Cardiac septum (tissue), 1 donor: ENCODE results near the gene MAP3K5. TPM values are rescaled to one million over a fixed set of nuclear protein-coding genes. Genes with fewer than 3 reads are reported as not detected.

Source experiments
- DNase-seq: peaks from one replicate; pipeline ENCODE4 v3.0.0-alpha.2; 2020; ENCODE audit warnings: low spot score
- intact Hi-C: fragments of 100-400 bp; cut with DNase I; formaldehyde crosslinking; loops from one replicate; pipeline ENCODE4 v1.14.0; 2022
- total RNA-seq: library from RNA; stranded (reverse); fragmentation: NEBNext Ultra II Directional; extraction: Animal tissue kit (Norgen Biotek cat#: 25700); gene quantifications from one replicate; pipeline ENCODE4 v1.2.1, GENCODE V29; 2021
- donor health status: DM: no; HTN: no; CAD: no.

Gene MAP3K5
- total RNA-seq, 1 donor from 2014 or later = 17.6 TPM

GRCh38 chr6:136752554-136752953, 39.7 kb downstream of the MAP3K5 start:
- intact Hi-C loops = no loop called here
- no peak for DNase-seq

DNA sequence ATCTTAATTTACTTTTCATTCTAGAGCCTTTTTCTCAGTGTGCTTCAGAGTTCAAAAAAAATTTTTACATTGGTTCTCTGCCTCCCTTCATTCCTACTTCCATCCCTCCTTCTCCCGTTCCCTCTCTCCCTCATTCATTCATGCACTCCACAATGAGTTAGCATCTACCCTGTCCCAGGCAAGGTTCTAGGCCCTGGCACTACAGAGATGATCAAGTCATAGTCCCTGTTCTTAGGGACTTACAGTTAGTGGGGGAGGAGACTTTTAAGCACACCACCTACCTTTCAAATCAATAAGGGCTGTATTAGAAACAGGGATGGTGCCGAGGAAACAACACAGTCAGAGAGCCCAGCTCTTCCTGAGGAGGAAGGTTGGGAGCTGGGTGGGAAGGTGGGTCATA, 40.3 kb downstream of the MAP3K5 start:
- DNase-seq = no peak
- intact Hi-C loops = no loop called here

DNA sequence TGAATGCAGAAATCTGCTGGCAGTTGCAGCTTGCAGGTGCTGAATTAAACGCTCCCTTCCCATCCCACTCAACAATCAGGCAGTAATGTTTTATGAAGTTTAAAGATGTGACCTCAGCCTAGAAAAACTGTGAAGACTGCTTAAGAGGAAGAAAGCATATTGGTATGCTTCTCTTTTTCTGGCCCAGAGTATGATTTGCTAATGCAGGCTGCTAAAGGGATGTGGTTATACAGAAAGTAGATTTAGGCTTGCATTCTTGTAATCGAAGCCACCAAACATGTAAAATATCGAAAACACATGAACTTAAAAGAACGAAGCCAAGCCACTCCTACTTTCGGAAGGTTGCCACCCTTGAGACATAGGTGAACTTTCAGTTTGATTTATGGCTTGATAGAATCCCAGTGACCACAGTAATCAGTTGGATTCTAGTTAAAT, 40.7 kb downstream of the MAP3K5 start:
- intact Hi-C loops = no loop called here

DNA sequence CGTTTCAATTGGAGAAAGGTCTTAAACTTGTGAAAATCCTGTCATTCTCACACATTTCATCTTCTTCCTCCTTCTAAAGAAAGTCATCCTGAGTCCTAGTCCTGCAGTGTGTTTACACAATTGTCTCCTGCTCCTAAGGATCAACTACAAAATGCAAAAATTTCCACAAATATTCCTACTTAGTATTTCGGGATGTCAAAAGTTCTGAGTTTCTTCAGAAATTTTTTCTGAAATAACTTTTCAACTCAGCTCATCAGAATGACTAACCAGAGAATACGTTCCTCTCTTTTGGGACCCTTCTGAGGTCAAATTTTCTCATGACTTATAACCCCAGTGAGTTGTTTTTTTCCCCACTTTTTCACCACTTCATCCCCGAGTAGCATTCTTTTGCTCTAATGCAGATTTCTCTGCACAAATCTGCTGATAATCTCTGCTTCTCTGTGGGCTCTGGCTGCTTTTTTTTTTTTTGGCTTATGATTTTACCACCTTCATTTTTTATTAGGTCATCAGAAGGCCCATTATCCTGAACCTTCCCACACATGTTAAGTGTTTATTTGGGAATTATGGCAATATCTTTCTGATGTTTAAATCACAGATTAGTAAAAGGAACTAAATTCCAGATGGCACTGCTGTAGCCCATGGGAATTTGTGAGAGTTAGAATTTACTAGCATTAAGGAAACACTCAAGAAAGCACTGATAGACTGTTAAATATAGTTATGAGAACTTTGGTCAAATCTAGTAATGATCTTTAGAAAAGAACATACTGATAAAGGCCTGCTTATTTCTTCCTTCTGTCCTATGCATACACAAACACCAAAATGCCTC, 41.4 kb downstream of the MAP3K5 start:
- DNase-seq = no peak
- intact Hi-C loops = no loop called here

More for the DNA sequence above, 40.7 kb downstream of the MAP3K5 start:
- no peak for DNase-seq

DNA sequence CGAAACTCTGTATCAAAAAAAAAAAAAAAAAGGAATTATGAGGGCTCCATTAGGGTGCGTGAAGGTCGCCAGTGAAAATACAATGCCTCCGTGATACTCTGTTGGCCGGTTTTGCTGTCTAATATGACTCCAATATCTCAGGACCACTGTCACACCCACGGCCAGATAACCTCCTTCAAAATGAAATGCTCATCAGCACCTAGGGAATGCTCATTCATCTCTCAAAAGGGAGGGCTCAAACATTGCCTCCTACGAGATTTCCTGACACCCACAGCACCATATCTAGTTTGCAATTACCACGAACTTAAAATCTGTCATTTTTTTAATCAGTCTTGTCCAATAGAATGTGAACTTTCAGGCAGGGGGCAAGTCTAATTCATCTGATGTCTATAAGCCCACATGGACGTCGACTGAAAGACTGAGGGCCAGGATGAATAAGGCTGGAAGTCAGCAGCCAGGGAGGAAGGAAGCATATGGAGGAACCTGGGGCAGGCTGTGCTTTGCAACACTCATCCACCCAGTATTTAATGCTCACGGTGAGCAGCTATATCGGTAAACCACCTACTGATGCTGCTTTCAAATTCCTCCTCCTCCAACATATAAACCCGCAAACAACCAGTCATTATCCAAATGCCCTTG, 42.8 kb downstream of the MAP3K5 start:
- intact Hi-C loops = no loop called here
- DNase-seq = no peak

DNA sequence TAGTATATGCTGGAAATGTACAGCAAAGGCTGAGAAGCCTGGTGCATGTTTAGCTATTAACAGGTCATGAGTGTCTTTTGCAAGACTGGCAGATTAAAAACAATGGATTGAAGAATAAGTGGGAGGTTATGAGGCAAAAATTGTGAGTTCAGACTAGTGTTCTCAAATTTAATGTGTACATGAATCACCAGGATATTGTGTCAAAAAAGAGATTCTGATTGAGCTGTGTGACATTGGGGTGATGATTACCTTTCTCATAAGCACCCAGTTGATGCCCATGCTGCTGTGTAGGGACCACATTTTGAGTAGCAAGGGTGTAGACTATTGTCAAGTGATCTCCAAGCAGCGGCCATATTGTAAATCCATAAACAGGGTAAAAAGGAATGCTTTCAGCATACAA, 44.8 kb downstream of the MAP3K5 start:
- intact Hi-C loops = no loop called here
- no peak for DNase-seq

DNA sequence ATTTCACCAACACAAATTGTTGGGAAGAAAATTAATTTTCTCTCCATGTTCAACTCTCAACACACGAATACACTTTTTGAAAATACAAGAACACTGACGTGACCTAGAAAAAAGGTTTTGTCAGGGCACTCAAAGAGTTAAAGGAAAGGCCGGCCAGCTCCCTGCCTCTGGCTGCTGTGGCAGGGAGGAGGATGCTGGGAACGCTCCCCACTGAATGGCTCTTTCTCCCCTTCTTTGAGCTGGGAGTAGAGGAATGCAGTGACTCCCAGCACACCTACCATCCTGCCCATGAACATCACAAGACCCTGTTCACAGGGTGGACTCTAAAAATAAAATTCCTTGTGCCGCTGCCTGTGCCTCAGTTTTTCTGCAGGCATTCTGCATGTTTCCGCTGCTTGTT, 47.0 kb downstream of the MAP3K5 start:
- DNase-seq = no peak
- intact Hi-C loops = no loop called here

DNA sequence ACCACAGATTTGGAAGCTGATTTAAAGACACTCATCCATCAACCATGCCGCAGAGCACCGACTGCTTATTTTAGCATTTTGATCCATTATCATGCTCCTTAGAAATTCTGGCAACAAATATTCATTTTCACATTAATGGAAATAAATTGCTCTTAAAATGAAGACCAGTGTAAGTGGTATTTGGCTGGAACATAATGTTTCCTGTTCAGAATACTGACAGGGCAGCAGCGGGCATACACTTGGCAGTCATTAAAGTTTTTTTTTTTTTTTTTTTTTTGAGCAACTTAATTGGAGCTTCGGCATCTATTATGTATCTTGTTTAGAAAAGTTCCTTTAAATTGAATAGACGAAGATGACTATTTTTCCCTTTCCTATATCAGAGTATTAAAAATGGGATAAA, 47.4 kb downstream of the MAP3K5 start:
- DNase-seq = no peak

GRCh38 chr6:136742125-136742524, 50.2 kb downstream of the MAP3K5 start:
- intact Hi-C loops = no loop called here
- DNase-seq = no peak

More for the DNA sequence above, 47.4 kb downstream of the MAP3K5 start:
- intact Hi-C loops = no loop called here

DNA sequence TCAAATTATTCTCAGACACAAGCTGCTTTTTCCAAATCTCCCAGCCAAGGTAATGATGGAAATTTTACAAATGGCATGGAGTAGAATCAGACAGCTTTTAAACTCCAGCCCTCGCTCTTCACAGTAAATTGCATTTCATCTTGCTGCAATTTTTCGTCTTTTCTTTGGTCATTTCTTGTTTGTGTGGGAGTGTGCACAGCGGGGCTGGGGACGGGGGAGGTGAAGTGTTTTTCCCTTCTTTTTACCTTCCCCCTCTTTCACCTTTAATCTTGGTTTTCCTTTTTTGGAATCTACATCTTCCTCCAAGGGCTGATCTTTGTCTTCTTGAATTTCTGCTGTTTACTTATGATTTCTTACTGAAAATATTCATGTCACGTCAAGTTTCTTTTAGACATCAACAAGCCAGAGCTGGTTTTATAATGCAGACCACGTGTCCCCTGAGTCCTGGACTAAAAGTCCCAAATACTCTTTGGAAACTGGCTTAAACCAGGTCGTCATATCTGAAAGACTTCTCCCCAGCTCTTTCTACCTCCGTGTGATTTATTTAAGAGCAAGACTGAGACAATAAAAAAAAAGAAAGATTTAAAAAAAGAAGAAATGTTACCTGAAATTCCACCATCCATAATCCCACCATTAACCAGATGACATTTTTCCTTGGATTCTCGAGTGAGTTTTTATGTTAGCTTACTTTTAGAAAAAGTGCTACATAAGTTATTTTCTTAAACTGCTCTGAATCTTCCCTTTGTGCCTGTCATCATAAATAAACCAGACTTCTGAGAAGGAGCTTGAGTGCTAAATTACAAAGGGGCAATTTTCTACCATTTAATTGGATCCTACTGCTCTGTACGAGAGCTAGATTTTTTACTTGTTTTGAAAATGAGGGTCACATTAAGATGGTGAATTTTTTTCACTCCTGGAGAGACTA, 52.0 kb downstream of the MAP3K5 start:
- intact Hi-C loops = no loop called here
- no peak for DNase-seq

- no peak for DNase-seq
- intact Hi-C loops = loop anchor here (10.0 kb wide), 1 partner anchor 905 kb away; no protein-coding TSS in a partner anchor
These were observed 52.8 kb downstream of the MAP3K5 start for GRCh38 chr6:136739501-136739900.

DNA sequence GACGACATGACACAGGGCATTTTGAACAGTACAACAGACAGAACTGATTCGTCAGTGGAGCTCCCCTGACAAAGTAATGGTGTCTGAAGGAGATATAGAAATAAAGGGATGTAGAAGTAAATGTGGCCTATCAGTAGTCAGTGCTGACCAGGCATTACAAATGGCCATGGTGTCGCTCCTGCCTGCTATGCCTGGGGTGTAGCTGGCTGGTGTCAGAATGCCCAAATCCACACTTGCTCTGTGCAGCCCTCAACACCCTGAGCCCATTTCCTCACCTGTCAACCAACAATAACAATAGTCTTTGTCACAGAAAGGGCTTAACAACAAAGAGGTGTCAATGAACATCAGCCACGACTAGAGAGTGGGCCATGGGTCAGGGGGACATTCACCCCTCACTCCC, 53.2 kb downstream of the MAP3K5 start:
- intact Hi-C loops = loop anchor here (10.0 kb wide), 1 partner anchor 906 kb away; no protein-coding TSS in a partner anchor
- no peak for DNase-seq

DNA sequence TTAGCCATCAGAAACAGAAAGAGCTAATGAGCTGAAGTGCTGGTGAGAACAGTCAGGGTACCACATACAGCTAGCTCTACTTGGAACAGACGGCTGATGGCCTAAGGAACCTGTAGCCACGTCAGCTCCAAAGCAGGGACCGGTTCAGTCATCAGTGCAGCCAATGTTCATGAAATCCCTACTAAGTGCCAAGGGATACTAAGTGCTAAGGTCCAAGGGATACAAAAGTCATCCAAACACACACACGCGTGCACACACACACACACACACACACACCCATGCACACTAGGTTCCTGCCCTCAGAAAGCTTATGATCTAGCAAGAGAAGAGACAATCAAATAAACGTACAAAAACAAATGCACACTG, 53.6 kb downstream of the MAP3K5 start:
- no peak for DNase-seq
- intact Hi-C loops = loop anchor here (10.0 kb wide), 1 partner anchor 906 kb away; no protein-coding TSS in a partner anchor

DNA sequence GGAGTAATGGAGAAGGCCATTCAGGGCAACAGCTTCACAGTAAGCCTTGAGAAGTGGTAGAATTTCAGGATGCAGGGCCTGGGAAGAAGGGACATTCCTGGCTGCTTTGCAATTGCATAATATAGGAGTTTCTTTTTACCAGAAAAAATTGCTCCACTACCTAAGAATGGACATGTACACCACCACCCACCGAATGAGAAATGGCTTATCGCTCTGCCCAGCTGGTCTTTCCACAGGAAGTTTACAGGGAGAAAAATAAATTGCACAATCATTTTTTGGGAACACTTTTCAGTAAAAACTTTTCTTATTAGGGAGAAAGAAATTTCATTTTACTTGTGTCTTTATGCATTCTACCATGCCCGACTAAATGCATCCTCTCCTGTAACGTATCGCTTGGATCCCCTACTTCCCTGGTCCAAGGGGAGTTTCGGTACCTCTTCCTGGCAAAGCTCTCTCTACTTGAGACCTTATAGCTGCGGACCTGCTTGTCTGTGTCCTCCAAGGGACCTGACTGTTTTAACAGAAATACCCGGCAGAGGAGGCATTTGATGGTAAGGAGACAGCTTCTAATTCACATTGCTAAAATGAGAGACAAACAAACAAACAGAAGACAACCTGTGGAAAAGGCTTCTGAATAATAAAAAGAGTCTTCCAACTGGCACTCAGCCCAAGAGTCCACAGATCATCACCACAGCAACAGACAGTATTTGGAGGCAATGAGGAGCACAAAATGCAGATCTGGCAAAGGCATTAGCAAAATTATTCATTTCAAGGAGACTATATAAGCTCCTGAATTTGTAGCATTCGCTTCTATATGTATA, 54.2 kb downstream of the MAP3K5 start:
- intact Hi-C loops = loop anchor here (10.0 kb wide), 1 partner anchor 907 kb away; no protein-coding TSS in a partner anchor
- no peak for DNase-seq

DNA sequence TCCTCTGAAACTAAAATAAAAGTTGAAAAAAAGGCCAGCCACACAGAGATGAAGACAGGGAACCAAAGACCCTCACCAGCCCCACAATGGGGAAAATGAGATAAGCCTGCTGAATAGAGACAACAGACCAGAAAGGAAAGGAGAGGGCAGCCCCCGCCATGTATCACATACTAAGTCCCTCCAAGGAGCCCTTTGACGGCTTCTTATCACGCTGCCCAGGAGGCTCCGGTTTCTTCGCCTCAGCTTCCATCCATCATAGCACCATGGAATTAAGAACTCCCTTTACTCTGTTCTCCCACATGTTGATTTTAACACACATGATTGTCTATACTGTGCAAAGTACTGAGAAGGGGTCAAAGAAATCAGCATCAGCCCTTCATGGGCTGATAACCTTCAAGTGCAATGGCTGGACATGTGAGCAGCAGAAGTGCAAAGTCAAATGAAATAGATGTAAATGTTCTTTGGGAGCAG, 54.9 kb downstream of the MAP3K5 start:
- intact Hi-C loops = loop anchor here (10.0 kb wide), 1 partner anchor 907 kb away; no protein-coding TSS in a partner anchor
- DNase-seq = no peak

GRCh38 chr6:136736281-136736960, 55.9 kb downstream of the MAP3K5 start:
- intact Hi-C loops = loop anchor here (10.0 kb wide), 1 partner anchor 908 kb away; no protein-coding TSS in a partner anchor
- no peak for DNase-seq

GRCh38 chr6:136734977-136735376, 57.3 kb downstream of the MAP3K5 start:
- DNase-seq = no peak
- intact Hi-C loops = loop anchor here (10.0 kb wide), 1 partner anchor 910 kb away; no protein-coding TSS in a partner anchor

DNA sequence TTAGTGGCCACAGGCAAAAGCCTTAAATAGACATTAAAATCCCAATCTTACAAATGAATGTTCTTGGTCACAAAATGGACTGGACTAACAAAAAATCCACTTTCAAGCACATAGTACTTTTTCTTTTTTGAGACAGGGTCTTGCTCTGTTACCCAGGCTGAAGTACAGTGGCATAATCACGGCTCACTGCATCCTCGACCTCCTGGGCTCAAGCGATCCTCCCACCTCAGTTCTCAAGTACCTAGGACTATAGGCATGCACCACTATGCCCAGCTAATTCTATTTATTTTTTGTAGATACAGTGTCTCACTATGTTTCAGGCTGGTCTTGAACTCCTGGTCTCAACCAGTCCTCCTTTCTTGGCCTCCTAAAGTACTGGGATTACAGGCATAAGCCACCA, 59.4 kb downstream of the MAP3K5 start:
- intact Hi-C loops = loop anchor here (10.0 kb wide), 1 partner anchor 912 kb away; no protein-coding TSS in a partner anchor
- no peak for DNase-seq
